ENCODE results near the gene EEF1AKMT3.

The EEF1AKMT3 gene

GRCh38 chr12:57751432-57751787 lies 21.0 kb upstream of the EEF1AKMT3 start:
- DNase-seq = no peak

GRCh38 chr12:57751788-57752667 lies 20.4 kb upstream of the EEF1AKMT3 start, which contains the start of gene CDK4:
TSS of gene CDK4 (minus strand) at chr12:57752310. CDS start at chr12:57751717, 593 bp downstream.
- DNase-seq = peak; percentile 100

- DNase-seq = no peak
Measured at GRCh38 chr12:57752668-57753000, 19.8 kb upstream of the EEF1AKMT3 start.

GRCh38 chr12:57753756-57754337 lies 18.6 kb upstream of the EEF1AKMT3 start:
- no peak for DNase-seq

- DNase-seq = no peak
Measured at GRCh38 chr12:57754411-57755193, 17.8 kb upstream of the EEF1AKMT3 start, which contains the start of gene MARCHF9. TSS of gene MARCHF9 (plus strand) at chr12:57755103. CDS start at chr12:57755529, 426 bp downstream.

GRCh38 chr12:57755194-57755453 lies 17.3 kb upstream of the EEF1AKMT3 start:
- DNase-seq = no peak

GRCh38 chr12:57755454-57756372 lies 16.7 kb upstream of the EEF1AKMT3 start:
- DNase-seq = no peak

- DNase-seq = no peak
Measured at GRCh38 chr12:57756406-57757341, 15.7 kb upstream of the EEF1AKMT3 start.

- no peak for DNase-seq
Measured at GRCh38 chr12:57757771-57758170, 14.6 kb upstream of the EEF1AKMT3 start.

- no peak for DNase-seq
Measured at GRCh38 chr12:57758552-57759359, 13.7 kb upstream of the EEF1AKMT3 start.

- no peak for DNase-seq
Measured at GRCh38 chr12:57759360-57759980, 12.9 kb upstream of the EEF1AKMT3 start.

GRCh38 chr12:57760347-57760982 lies 11.9 kb upstream of the EEF1AKMT3 start:
- no peak for DNase-seq

GRCh38 chr12:57761391-57761998 lies 10.9 kb upstream of the EEF1AKMT3 start:
- no peak for DNase-seq

GRCh38 chr12:57762463-57762862 lies 10.0 kb upstream of the EEF1AKMT3 start:
- no peak for DNase-seq

- no peak for DNase-seq
Measured at GRCh38 chr12:57763881-57764661, 8.3 kb upstream of the EEF1AKMT3 start.

- DNase-seq = no peak
Measured at GRCh38 chr12:57764662-57765002, 7.8 kb upstream of the EEF1AKMT3 start.

- DNase-seq = no peak
Measured at GRCh38 chr12:57765003-57765697, 7.3 kb upstream of the EEF1AKMT3 start.

All from fibroblast of skin of scalp (primary cell).